HG03159 (cell line): ENCODE measurements around the gene YTHDF1.
A peak's percentile ranks its signal among the peaks of the same experiment; 100 is the strongest.
"Not testable (repeated sequence)": the region's sequence is repeated elsewhere in the genome, so short reads cannot be mapped to it uniquely, and the experiment has no call there.

Experiments
- ATAC-seq: cut with Tn5 transposase; IDR thresholded peaks from one replicate; pipeline ENCODE4 v1.9.1; 2021; ENCODE audit warnings: mild to moderate bottlenecking, moderate library complexity; ENCODE audit not compliant: unreplicated experiment

Gene YTHDF1

GRCh38 chr20:63227260-63227659 is 11.3 kb upstream of the YTHDF1 start:
- no peak for ATAC-seq

- no peak for ATAC-seq
These were observed 10.4 kb upstream of the YTHDF1 start for GRCh38 chr20:63226042-63226943.

GRCh38 chr20:63225082-63225454 is 9.1 kb upstream of the YTHDF1 start:
- no peak for ATAC-seq

GRCh38 chr20:63224412-63225081 is 8.6 kb upstream of the YTHDF1 start:
- ATAC-seq = no peak

GRCh38 chr20:63223826-63224207 is 7.9 kb upstream of the YTHDF1 start:
- ATAC-seq = no peak

GRCh38 chr20:63223121-63223825 is 7.3 kb upstream of the YTHDF1 start:
- no peak for ATAC-seq

- ATAC-seq = no peak
These were observed 6.6 kb upstream of the YTHDF1 start for GRCh38 chr20:63222541-63222940.

GRCh38 chr20:63221400-63222053 is 5.6 kb upstream of the YTHDF1 start:
- ATAC-seq = not testable (repeated sequence)

GRCh38 chr20:63220696-63221399 is 4.9 kb upstream of the YTHDF1 start:
- ATAC-seq = no peak

GRCh38 chr20:63219866-63220521 is 4.1 kb upstream of the YTHDF1 start:
- ATAC-seq = no peak

GRCh38 chr20:63219447-63219821 is 3.5 kb upstream of the YTHDF1 start:
- no peak for ATAC-seq

GRCh38 chr20:63218701-63219446 is 2.9 kb upstream of the YTHDF1 start:
- no peak for ATAC-seq

- no peak for ATAC-seq
These were observed 1.8 kb upstream of the YTHDF1 start for GRCh38 chr20:63217706-63218105.

- ATAC-seq = no peak
These were observed 1.0 kb upstream of the YTHDF1 start for GRCh38 chr20:63216849-63217471.

- ATAC-seq = peak; percentile 19
These were observed 560 bp downstream of the YTHDF1 start for GRCh38 chr20:63215101-63216040.

GRCh38 chr20:63214514-63214913 is 1.4 kb downstream of the YTHDF1 start:
- no peak for ATAC-seq

GRCh38 chr20:63212792-63213191 is 3.1 kb downstream of the YTHDF1 start:
- no peak for ATAC-seq

- ATAC-seq = no peak
These were observed 3.6 kb downstream of the YTHDF1 start for GRCh38 chr20:63212393-63212730.
